DND-41 (cell line): ENCODE measurements around the gene NDUFS8.

Experiments used
- ATAC-seq: fragments of 200-7000 bp; cut with Tn5 transposase; 3 replicates; pipeline ENCODE4 v1.9.1; 2021; ENCODE audit warnings: low read depth; ENCODE audit not compliant: insufficient read depth
- DNase-seq: peaks from one replicate; pipeline ENCODE4 v3.0.0-alpha.2; 2020
- H2AFZ ChIP-seq: 2 replicates; pipeline ENCODE4 v1.6.0; 2012; ENCODE audit warnings: low read depth, low read length
- H3K27ac ChIP-seq: 2 replicates; pipeline ENCODE4 v1.5.1; 2012; ENCODE audit warnings: low read length, inconsistent platforms
- H3K27me3 ChIP-seq: fragments of 200-600 bp; sonication (generic); 2 replicates; pipeline ENCODE4 v1.6.0; 2012; ENCODE audit warnings: low read length, mild to moderate bottlenecking, inconsistent platforms; ENCODE audit not compliant: insufficient read depth, poor library complexity
- H3K36me3 ChIP-seq: 2 replicates; pipeline ENCODE4 v1.5.1; 2012; ENCODE audit warnings: low read length, inconsistent platforms; ENCODE audit not compliant: insufficient read depth
- H3K4me1 ChIP-seq: 2 replicates; pipeline ENCODE4 v1.5.1; 2012; ENCODE audit warnings: mild to moderate bottlenecking, low read length; ENCODE audit not compliant: insufficient read depth
- H3K4me2 ChIP-seq: 2 replicates; pipeline ENCODE4 v1.6.0; 2012; ENCODE audit warnings: mild to moderate bottlenecking, moderate library complexity, low read length, inconsistent platforms; ENCODE audit not compliant: insufficient read depth
- H3K4me3 ChIP-seq, 2 experiments: fragments of 200-600 bp in 1 of 2; shearing (Covaris generic) in 1 of 2; 2 replicates each; pipeline ENCODE4 v1.5.1; 2012 to 2016; ENCODE audit warnings: inconsistent platforms in 2 of 2, low read length in 2 of 2, mild to moderate bottlenecking in 2 of 2, low read depth in 1 of 2, moderate library complexity in 1 of 2
- H3K79me2 ChIP-seq: 2 replicates; pipeline ENCODE4 v1.6.0; 2012; ENCODE audit warnings: low read length, inconsistent platforms; ENCODE audit not compliant: insufficient read depth
- H3K9ac ChIP-seq: 2 replicates; pipeline ENCODE4 v1.6.0; 2012; ENCODE audit warnings: low read depth, mild to moderate bottlenecking, inconsistent platforms, low read length, moderate library complexity
- H3K9me3 ChIP-seq: 2 replicates; pipeline ENCODE4 v1.5.1; 2012; ENCODE audit warnings: low read length, moderate library complexity, mild to moderate bottlenecking, inconsistent platforms; ENCODE audit not compliant: insufficient read depth, severe bottlenecking
- H4K20me1 ChIP-seq: 2 replicates; pipeline ENCODE4 v1.6.0; 2012; ENCODE audit warnings: low read length; ENCODE audit not compliant: insufficient read depth
- EZH2 ChIP-seq: IDR thresholded peaks from 3 replicates; pipeline ENCODE4 v1.6.1; 2012; ENCODE audit warnings: borderline replicate concordance, low read depth, mild to moderate bottlenecking, moderate library complexity, low read length, inconsistent platforms; ENCODE audit not compliant: severe bottlenecking
- TF ChIP-seq, protein P1 (sequence below): IDR thresholded peaks from 2 replicates; pipeline ENCODE4 v1.5.1; 2012; ENCODE audit warnings: borderline replicate concordance, low read length, moderate library complexity, mild to moderate bottlenecking; ENCODE audit not compliant: poor library complexity, severe bottlenecking; ENCODE audit errors: extremely low read depth

The NDUFS8 gene

DNA sequence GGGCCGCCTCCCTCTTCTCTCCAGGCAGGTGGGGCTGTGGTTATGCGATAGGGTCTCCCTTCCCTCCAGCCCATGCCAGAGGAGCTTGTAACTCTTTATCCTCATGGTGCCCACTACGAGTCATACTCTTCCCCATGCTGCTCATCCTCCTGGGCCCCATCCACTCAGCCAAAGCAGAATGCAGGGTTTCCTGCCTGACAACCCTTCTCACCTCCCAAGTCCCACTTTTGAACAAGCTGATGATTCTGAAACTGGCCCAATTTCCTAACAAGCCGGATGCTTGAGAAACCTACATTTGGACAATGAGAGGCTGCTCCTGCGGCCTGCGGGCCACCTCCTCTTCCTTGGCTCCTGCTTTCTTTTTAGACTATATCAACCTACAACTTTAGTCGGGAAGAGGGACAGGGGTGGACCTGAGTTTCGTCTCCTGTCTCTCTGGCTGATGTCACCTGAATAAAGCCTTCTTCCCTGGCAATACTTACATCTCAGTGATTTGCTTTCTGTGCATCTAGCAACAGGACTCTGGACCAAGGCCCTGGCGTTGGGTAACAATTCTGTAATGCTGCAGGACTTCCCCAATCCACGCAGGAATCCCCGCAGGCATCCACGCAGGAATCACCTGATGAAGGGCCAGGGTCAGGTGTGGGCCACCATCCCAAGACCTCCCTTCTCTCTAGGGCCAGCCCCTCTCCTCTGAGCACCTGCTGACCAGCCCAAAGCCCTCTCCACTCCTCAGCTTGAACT, 1.5 kb upstream of the NDUFS8 start:
- no peaks in the 10 kb centered on the region for H3K27me3 ChIP-seq

DNA sequence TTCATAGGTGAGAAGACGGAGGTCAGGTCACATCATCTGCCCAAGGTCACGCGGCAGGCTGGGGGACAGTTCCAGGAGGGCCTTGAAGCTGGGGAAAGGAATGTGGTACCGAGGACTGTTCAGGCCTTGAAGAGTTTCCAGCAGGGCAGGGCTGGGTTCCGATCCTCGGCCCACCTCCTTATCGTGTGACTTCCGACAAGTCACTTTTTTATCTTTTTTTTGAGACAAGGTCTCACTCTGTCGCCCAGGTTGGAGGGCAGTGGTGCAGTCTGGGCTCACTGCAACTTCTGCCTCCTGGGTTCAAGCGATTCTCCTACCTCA, 623 bp downstream of the NDUFS8 start:
- peak overlapping the region; percentile 78 for H3K9ac ChIP-seq
- H3K79me2 ChIP-seq, result peaks cover 31% of the 10 kb centered on the region
- peak overlapping the region; percentile 68 for H2AFZ ChIP-seq
- DNase-seq, result no peak
- TF ChIP-seq, protein P1, sequence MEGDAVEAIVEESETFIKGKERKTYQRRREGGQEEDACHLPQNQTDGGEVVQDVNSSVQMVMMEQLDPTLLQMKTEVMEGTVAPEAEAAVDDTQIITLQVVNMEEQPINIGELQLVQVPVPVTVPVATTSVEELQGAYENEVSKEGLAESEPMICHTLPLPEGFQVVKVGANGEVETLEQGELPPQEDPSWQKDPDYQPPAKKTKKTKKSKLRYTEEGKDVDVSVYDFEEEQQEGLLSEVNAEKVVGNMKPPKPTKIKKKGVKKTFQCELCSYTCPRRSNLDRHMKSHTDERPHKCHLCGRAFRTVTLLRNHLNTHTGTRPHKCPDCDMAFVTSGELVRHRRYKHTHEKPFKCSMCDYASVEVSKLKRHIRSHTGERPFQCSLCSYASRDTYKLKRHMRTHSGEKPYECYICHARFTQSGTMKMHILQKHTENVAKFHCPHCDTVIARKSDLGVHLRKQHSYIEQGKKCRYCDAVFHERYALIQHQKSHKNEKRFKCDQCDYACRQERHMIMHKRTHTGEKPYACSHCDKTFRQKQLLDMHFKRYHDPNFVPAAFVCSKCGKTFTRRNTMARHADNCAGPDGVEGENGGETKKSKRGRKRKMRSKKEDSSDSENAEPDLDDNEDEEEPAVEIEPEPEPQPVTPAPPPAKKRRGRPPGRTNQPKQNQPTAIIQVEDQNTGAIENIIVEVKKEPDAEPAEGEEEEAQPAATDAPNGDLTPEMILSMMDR, result no peak
- no peak for TF ChIP-seq EZH2
- no peak for ATAC-seq
- H3K27me3 ChIP-seq, result no peaks in the 10 kb centered on the region
- H3K4me2 ChIP-seq, result peak overlapping the region; percentile 88
- H3K36me3 ChIP-seq, result peaks cover 32% of the 10 kb centered on the region
- no peaks in the 10 kb centered on the region for H3K9me3 ChIP-seq
- H4K20me1 ChIP-seq, result peaks cover 20% of the 10 kb centered on the region; the same call in 1 of the 2 replicates
- peak overlapping the region; percentile 43 to 88 for H3K4me3 ChIP-seq
- peaks cover 44% of the 10 kb centered on the region for H3K4me1 ChIP-seq
- H3K27ac ChIP-seq, result peak overlapping the region; percentile 78

More for the DNA sequence above, 1.5 kb upstream of the NDUFS8 start:
- H3K9me3 ChIP-seq, result no peaks in the 10 kb centered on the region
- no peak for DNase-seq
- ATAC-seq, result no peak
- peaks cover 31% of the 10 kb centered on the region for H3K79me2 ChIP-seq
- H3K4me2 ChIP-seq, result peak overlapping the region; percentile 79
- TF ChIP-seq, protein P1, result no peak
- H3K27ac ChIP-seq, result peak overlapping the region; percentile 81
- H3K4me3 ChIP-seq, result peak overlapping the region in 1 of 2 experiments; percentile 80; a peak in 2 of 4 replicates
- peaks cover 20% of the 10 kb centered on the region; the same call in 1 of the 2 replicates for H4K20me1 ChIP-seq
- peaks cover 22% of the 10 kb centered on the region for H3K36me3 ChIP-seq
- H3K9ac ChIP-seq, result peak overlapping the region; percentile 70
- no peak overlapping the region for H2AFZ ChIP-seq
- H3K4me1 ChIP-seq, result peaks cover 44% of the 10 kb centered on the region

DNA sequence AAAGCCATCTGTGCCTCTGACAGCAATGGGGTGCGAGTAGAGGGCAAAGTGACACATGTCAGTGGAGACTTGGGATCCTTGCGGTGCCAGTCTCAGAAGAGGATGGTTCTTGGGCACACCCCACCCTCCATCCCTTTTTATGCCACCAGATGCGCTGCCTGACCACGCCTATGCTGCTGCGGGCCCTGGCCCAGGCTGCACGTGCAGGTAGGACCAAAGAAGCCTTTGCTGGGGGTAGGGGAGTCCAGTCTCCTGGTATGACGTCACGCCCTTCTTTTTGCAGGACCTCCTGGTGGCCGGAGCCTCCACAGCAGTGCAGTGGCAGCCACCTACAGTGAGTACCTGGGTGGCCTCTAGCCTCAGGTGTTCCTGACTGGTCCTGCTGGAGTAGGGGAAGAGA, 1.5 kb downstream of the NDUFS8 start:
- no peak for TF ChIP-seq EZH2
- TF ChIP-seq, protein P1, result no peak
- no peak overlapping the region for H2AFZ ChIP-seq
- peaks cover 32% of the 10 kb centered on the region for H3K36me3 ChIP-seq
- H3K4me2 ChIP-seq, result peak overlapping the region; percentile 88
- peaks cover 44% of the 10 kb centered on the region for H3K4me1 ChIP-seq
- peak overlapping the region in 1 of 2 experiments; percentile 88; a peak in 2 of 4 replicates for H3K4me3 ChIP-seq
- no peak for DNase-seq
- H3K27ac ChIP-seq, result peak overlapping the region; percentile 78
- peaks cover 20% of the 10 kb centered on the region for H4K20me1 ChIP-seq
- H3K9ac ChIP-seq, result peak overlapping the region; percentile 78
- H3K27me3 ChIP-seq, result no peaks in the 10 kb centered on the region
- H3K79me2 ChIP-seq, result peaks cover 31% of the 10 kb centered on the region
- H3K9me3 ChIP-seq, result no peaks in the 10 kb centered on the region
- ATAC-seq, result no peak
